Glutamatergic neuron (in vitro differentiated cells): ENCODE measurements around the gene OR6S1. TPM values are rescaled to one million over a fixed set of nuclear protein-coding genes. Genes with fewer than 3 reads are reported as not detected.

ENCODE experiments used
- DNase-seq: peaks from one replicate; pipeline ENCODE4 v3.0.0; 2022
- H3K27ac Mint-ChIP-seq: one replicate; pipeline ENCODE4 v1.8.0; 2020; ENCODE audit warnings: mild to moderate bottlenecking, mixed read lengths, inconsistent platforms; ENCODE audit not compliant: unreplicated experiment
- H3K27me3 Mint-ChIP-seq: one replicate; pipeline ENCODE4 v1.8.0; 2020; ENCODE audit warnings: mild to moderate bottlenecking, moderate library complexity, mixed read lengths, inconsistent platforms; ENCODE audit not compliant: unreplicated experiment
- H3K36me3 Mint-ChIP-seq: one replicate; pipeline ENCODE4 v1.8.0; 2020; ENCODE audit warnings: mild to moderate bottlenecking, mixed read lengths, inconsistent platforms; ENCODE audit not compliant: unreplicated experiment
- H3K4me1 Mint-ChIP-seq: one replicate; pipeline ENCODE4 v1.8.0; 2020; ENCODE audit warnings: mild to moderate bottlenecking, low read depth, mixed read lengths, inconsistent platforms; ENCODE audit not compliant: unreplicated experiment
- H3K4me3 Mint-ChIP-seq: one replicate; pipeline ENCODE4 v1.8.0; 2020; ENCODE audit warnings: mild to moderate bottlenecking, mixed read lengths, inconsistent platforms; ENCODE audit not compliant: unreplicated experiment
- H3K9me3 Mint-ChIP-seq: one replicate; pipeline ENCODE4 v1.8.0; 2020; ENCODE audit warnings: mild to moderate bottlenecking, moderate library complexity, mixed read lengths, inconsistent platforms; ENCODE audit not compliant: unreplicated experiment
- total RNA-seq: library from RNA; stranded (reverse); fragmentation: NEBNext Ultra II Directional; extraction: Animal tissue kit (Norgen Biotek cat#: 25700); gene quantifications from one replicate; pipeline ENCODE4 v1.2.1, GENCODE V29; 2021; ENCODE audit not compliant: unreplicated experiment
- TF ChIP-seq, protein P1 (sequence below): fragments of 200-600 bp; sonication (generic); IDR thresholded peaks from one replicate; pipeline ENCODE4 v1.5.0; 2021; ENCODE audit not compliant: partially characterized antibody, unreplicated experiment

The OR6S1 gene
- total RNA-seq, 1 donor from 2014 or later: not detected

DNA sequence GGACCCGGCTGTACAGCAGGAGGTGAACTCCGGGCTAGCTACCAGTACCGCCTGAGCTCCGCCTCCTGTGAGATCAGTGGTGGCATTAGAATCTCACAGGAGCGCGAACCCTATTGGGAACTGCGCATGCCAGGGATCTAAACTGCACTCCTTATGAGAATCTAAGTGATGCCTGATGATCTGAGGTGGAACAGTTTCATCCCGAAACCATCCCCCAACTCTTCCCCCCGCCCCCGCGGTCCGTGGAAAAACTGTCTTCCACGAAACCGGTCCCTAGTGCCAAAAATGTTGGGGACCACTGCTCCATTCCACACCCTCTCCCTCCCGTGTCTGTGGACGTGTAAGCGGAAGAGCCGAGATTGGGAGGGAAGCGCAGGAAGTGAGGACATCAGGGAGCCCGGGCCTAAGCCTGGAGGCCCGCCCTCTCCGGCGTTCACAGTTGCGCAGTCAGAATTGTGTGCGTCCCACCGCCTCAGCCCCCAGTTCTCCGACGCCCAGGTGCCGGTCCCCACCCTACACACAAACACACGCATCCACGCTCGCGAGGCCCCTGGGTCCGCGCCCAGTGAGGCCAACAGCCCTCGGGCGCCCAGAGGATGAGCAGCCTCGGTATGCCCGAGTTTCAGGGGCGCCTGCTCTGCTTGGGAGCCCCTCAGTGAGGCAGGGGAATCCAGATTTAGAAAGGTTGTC is 41.1 kb upstream of the OR6S1 start:
- TF ChIP-seq, protein P1, sequence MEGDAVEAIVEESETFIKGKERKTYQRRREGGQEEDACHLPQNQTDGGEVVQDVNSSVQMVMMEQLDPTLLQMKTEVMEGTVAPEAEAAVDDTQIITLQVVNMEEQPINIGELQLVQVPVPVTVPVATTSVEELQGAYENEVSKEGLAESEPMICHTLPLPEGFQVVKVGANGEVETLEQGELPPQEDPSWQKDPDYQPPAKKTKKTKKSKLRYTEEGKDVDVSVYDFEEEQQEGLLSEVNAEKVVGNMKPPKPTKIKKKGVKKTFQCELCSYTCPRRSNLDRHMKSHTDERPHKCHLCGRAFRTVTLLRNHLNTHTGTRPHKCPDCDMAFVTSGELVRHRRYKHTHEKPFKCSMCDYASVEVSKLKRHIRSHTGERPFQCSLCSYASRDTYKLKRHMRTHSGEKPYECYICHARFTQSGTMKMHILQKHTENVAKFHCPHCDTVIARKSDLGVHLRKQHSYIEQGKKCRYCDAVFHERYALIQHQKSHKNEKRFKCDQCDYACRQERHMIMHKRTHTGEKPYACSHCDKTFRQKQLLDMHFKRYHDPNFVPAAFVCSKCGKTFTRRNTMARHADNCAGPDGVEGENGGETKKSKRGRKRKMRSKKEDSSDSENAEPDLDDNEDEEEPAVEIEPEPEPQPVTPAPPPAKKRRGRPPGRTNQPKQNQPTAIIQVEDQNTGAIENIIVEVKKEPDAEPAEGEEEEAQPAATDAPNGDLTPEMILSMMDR: no peak
- H3K4me3 Mint-ChIP-seq: no peak overlapping the region
- H3K4me1 Mint-ChIP-seq: peaks cover 9% of the 10 kb centered on the region
- peak; percentile 81 for DNase-seq
- H3K27me3 Mint-ChIP-seq: peaks cover 2% of the 10 kb centered on the region
- no peak overlapping the region for H3K27ac Mint-ChIP-seq
- H3K9me3 Mint-ChIP-seq: peaks cover 9% of the 10 kb centered on the region
- H3K36me3 Mint-ChIP-seq: no peaks in the 10 kb centered on the region

DNA sequence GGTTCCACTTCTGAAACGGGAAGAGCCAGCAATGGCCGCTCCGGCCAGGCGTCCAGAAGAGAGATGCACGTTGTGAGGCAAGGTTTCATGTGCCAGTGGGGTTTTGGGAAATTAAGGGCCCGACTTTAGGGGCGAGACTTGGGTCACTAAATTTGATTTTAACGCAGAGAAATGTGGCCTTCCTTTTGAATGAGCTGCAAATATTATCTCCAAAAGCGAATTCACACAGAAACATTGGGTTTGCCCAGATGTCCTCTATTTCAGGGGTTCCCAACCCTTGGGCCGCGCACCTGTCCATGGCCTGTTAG is 40.6 kb upstream of the OR6S1 start:
- TF ChIP-seq, protein P1: no peak
- Mint-ChIP-seq H3K36me3 (no peaks in the 10 kb centered on the region), H3K27ac (no peak overlapping the region), H3K4me1 (peaks cover 9% of the 10 kb centered on the region), H3K4me3 (no peak overlapping the region), H3K9me3 (peaks cover 9% of the 10 kb centered on the region), H3K27me3 (peaks cover 2% of the 10 kb centered on the region)
- no peak for DNase-seq

DNA sequence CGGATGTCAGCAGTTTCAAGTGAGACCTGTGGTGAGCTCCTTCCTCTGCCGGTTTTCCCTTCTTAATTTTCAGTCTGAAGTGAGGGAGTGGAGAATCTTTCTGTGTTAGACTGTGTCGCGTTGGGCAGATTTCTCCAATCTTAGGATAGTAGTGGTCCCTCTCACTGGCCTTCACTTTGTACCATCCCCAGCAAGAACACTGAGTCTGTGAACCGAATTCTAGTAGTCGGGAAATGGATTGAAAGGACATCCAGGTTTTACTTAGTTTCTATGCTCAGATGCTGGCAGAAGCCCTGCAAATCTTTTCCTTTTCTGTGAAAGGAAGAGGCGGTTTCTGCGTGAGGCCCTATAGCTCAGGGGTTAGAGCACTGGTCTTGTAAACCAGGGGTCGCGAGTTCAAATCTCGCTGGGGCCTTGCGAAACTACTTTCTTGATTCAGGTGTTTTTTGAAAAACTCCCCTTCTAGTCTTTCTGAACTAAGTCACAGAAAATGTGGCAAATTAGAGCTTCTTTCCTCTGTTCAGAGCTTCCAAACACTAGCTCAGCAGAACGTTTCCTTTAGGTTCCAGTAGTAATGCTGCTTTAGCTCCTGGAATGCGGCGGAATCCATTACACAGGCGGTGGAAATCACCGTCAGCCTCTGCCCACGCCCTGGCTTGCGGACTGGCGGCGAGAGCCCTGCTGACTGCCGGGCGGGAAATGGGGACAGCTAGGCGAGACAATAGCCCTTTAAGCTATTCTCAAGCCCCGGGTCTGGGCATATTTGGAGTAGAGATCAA is 40.0 kb upstream of the OR6S1 start:
- no peak overlapping the region for H3K4me3 Mint-ChIP-seq
- H3K27ac Mint-ChIP-seq: no peak overlapping the region
- DNase-seq: peak; percentile 81
- peaks cover 12% of the 10 kb centered on the region for H3K9me3 Mint-ChIP-seq
- H3K4me1 Mint-ChIP-seq: peaks cover 9% of the 10 kb centered on the region
- TF ChIP-seq, protein P1: no peak
- no peaks in the 10 kb centered on the region for H3K36me3 Mint-ChIP-seq
- H3K27me3 Mint-ChIP-seq: peaks cover 2% of the 10 kb centered on the region

DNA sequence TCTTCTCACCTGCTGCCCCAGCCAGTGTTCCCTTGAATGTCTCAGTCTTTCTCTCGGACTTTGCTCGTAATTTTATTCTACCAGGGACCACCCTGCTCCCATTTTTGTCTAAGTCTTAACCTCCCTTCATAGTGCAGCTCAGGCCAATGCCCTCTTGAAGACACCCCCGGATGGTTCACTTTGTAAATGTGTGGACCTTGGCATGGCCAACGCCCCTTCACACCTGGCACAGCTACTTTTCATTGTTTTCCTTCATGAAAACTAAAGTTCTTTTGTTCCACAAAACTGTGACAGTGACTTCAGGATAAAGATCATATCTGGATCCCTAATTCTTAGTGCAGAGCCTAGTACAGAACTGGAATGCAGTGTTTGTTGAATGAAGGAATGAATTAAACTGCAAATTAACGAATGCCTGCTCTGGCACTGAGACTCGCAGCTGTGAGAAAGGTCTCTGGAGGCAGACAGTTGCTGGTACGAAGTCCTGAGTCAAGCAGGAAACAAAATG is 39.4 kb upstream of the OR6S1 start:
- peaks cover 9% of the 10 kb centered on the region for H3K4me1 Mint-ChIP-seq
- peaks cover 2% of the 10 kb centered on the region for H3K27me3 Mint-ChIP-seq
- H3K27ac Mint-ChIP-seq: no peak overlapping the region
- H3K9me3 Mint-ChIP-seq: peaks cover 13% of the 10 kb centered on the region
- TF ChIP-seq, protein P1: no peak
- no peaks in the 10 kb centered on the region for H3K36me3 Mint-ChIP-seq
- H3K4me3 Mint-ChIP-seq: no peak overlapping the region
- DNase-seq: no peak

DNA sequence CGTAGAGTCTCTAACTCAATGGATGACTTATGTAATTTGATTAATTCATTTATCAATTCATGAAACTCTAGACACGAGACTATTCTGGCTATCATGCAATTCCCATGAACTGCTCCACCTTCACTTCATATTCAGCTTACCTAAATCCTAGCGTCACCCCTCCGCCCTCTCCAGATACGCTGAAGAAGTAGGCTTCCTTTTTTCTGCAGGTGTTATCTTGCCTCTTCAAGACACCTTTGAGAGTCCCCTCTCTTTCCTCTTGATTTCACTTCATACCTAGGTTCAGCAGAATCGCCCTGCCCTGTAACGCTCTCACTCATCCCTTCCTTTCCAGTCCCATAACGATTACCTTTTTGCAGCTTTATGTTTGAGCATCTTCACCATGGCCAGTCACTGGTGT is 38.9 kb upstream of the OR6S1 start:
- TF ChIP-seq, protein P1: no peak
- no peak for DNase-seq
- Mint-ChIP-seq H3K4me3 (no peak overlapping the region), H3K27me3 (peaks cover 2% of the 10 kb centered on the region), H3K36me3 (no peaks in the 10 kb centered on the region), H3K27ac (no peak overlapping the region), H3K9me3 (peaks cover 12% of the 10 kb centered on the region), H3K4me1 (peaks cover 9% of the 10 kb centered on the region)
